ENCODE results near the gene PIAS1. TPM values are rescaled to one million over a fixed set of nuclear protein-coding genes. Genes with fewer than 3 reads are reported as not detected.
A peak's percentile ranks its signal among the peaks of the same experiment; 100 is the strongest.

PIAS1 gene
- total RNA-seq, 1 donor from 2014 or later = 71.6 TPM

DNA sequence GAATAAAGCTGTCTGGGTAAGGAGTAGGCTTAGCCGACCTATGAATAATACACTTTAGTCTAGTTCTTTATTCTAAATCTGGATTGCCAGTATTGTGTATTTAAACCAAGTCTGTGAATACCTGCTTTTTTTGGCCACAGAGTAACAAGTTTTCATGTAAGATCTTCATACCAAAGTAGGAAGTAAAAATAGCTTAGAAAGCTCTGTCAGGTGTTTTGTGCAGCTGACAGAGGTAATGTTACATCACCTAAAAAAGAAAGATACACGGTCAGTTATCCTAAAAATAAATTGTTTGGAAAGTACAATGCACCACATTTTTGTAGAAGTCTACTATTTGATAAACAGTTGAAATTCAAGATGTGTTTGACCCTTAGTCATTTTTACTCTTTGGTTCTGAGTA lies 134.5 kb downstream of the PIAS1 start:
- no peak for DNase-seq (ENCODE audit: low spot score, unreplicated experiment)
- Mint-ChIP-seq H3K36me3 (ENCODE audit: insufficient read depth) (peaks cover 27% of the 10 kb centered on the region), H3K27me3 (no peaks in the 10 kb centered on the region), H3K4me3 (ENCODE audit: low read depth) (no peak overlapping the region), H3K4me1 (ENCODE audit: low read depth) (no peaks in the 10 kb centered on the region), H3K27ac (peak overlapping the region; percentile 59), H3K9me3 (ENCODE audit: low read depth) (no peaks in the 10 kb centered on the region)
- TF ChIP-seq, protein P1, sequence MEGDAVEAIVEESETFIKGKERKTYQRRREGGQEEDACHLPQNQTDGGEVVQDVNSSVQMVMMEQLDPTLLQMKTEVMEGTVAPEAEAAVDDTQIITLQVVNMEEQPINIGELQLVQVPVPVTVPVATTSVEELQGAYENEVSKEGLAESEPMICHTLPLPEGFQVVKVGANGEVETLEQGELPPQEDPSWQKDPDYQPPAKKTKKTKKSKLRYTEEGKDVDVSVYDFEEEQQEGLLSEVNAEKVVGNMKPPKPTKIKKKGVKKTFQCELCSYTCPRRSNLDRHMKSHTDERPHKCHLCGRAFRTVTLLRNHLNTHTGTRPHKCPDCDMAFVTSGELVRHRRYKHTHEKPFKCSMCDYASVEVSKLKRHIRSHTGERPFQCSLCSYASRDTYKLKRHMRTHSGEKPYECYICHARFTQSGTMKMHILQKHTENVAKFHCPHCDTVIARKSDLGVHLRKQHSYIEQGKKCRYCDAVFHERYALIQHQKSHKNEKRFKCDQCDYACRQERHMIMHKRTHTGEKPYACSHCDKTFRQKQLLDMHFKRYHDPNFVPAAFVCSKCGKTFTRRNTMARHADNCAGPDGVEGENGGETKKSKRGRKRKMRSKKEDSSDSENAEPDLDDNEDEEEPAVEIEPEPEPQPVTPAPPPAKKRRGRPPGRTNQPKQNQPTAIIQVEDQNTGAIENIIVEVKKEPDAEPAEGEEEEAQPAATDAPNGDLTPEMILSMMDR (IDR thresholded peaks at IDR 0.05; ENCODE audit: unreplicated experiment) = no peak

GRCh38 chr15:68190048-68190447 lies 135.9 kb downstream of the PIAS1 start:
- Mint-ChIP-seq H3K9me3 (ENCODE audit: low read depth) (no peaks in the 10 kb centered on the region), H3K4me3 (ENCODE audit: low read depth) (no peak overlapping the region), H3K27ac (no peak overlapping the region), H3K4me1 (ENCODE audit: low read depth) (no peaks in the 10 kb centered on the region), H3K27me3 (no peaks in the 10 kb centered on the region), H3K36me3 (ENCODE audit: insufficient read depth) (peaks cover 25% of the 10 kb centered on the region)
- no peak for DNase-seq (ENCODE audit: low spot score, unreplicated experiment)
- TF ChIP-seq, protein P1 (IDR thresholded peaks at IDR 0.05; ENCODE audit: unreplicated experiment) = no peak

- DNase-seq (ENCODE audit: low spot score, unreplicated experiment) = no peak
- Mint-ChIP-seq H3K27me3 (no peaks in the 10 kb centered on the region), H3K36me3 (ENCODE audit: insufficient read depth) (peaks cover 21% of the 10 kb centered on the region), H3K4me1 (ENCODE audit: low read depth) (no peaks in the 10 kb centered on the region), H3K27ac (no peak overlapping the region), H3K4me3 (ENCODE audit: low read depth) (no peak overlapping the region), H3K9me3 (ENCODE audit: low read depth) (no peaks in the 10 kb centered on the region)
- TF ChIP-seq, protein P1 (IDR thresholded peaks at IDR 0.05; ENCODE audit: unreplicated experiment) = no peak
These were observed 137.4 kb downstream of the PIAS1 start for GRCh38 chr15:68191555-68191954.

DNA sequence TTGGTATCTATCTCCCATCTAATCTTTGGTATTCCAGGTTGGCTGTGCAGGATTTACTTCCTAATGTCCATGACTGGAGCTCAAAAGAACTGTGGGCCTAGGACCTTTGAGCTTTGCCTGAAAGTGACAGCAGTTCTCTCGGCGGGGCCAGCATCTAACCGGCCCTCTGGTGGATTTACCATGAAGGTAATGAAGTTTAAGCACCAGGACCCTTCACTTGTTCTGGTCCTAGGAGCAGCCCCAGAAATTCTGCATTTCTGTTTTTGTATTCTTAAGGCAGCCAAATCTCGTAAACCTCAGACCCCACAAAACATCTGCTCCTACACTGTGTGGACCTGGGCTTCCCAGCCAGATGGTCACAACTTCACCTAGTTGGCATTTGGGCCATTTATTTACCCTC lies 138.0 kb downstream of the PIAS1 start:
- no peaks in the 10 kb centered on the region for H3K9me3 Mint-ChIP-seq (ENCODE audit: low read depth)
- no peak overlapping the region for H3K4me3 Mint-ChIP-seq (ENCODE audit: low read depth)
- TF ChIP-seq, protein P1 (IDR thresholded peaks at IDR 0.05; ENCODE audit: unreplicated experiment) = no peak
- H3K4me1 Mint-ChIP-seq (ENCODE audit: low read depth) = no peaks in the 10 kb centered on the region
- DNase-seq (ENCODE audit: low spot score, unreplicated experiment) = no peak
- peaks cover 21% of the 10 kb centered on the region for H3K36me3 Mint-ChIP-seq (ENCODE audit: insufficient read depth)
- no peaks in the 10 kb centered on the region for H3K27me3 Mint-ChIP-seq
- peak overlapping the region; percentile 82 for H3K27ac Mint-ChIP-seq

DNA sequence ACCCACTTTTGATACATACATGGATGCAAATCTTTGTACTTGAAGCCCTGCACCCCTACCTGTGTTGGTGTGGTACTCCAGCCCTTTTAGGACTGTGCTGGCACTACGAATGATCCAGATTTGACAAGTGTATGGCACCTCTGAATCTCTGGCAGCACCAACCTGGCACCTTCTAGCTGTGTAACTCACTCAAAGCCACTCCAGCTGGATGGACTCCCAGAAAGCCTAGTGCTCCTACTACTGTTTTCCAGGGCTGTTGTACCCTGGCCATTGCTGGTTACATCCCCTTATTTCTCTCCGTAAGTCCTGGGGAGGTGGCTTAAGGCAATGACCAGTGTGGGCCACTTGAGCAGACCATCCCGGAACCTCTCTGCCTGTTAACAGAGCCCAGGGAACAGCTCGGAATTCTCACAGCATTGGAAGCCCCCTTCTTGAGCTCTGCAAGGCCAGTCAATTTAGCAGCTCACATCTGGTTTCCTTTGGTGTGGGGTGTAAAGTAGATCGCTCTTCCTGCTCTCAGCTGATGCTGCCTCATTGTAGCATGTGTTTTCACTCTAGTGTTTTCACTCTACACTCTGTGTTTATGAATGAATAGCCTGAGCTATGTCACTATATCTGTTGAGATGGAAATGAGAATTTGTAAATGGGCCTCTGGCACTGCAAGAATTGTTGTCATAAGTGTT lies 138.8 kb downstream of the PIAS1 start:
- Mint-ChIP-seq H3K27me3 (no peaks in the 10 kb centered on the region), H3K4me1 (ENCODE audit: low read depth) (no peaks in the 10 kb centered on the region), H3K36me3 (ENCODE audit: insufficient read depth) (peaks cover 20% of the 10 kb centered on the region), H3K4me3 (ENCODE audit: low read depth) (no peak overlapping the region), H3K9me3 (ENCODE audit: low read depth) (no peaks in the 10 kb centered on the region), H3K27ac (peak overlapping the region; percentile 82)
- TF ChIP-seq, protein P1 (IDR thresholded peaks at IDR 0.05; ENCODE audit: unreplicated experiment) = no peak
- no peak for DNase-seq (ENCODE audit: low spot score, unreplicated experiment)
